ENCODE data around the gene MTOR. TPM values are rescaled to one million over a fixed set of nuclear protein-coding genes. Genes with fewer than 3 reads are reported as not detected.

The MTOR gene
- total and polyA plus RNA-seq, 2 of the 8 experiments (the other 6 are each of a cell fraction or from before 2014, with no cell fraction given), result 44.2 to 76.8 TPM

DNA sequence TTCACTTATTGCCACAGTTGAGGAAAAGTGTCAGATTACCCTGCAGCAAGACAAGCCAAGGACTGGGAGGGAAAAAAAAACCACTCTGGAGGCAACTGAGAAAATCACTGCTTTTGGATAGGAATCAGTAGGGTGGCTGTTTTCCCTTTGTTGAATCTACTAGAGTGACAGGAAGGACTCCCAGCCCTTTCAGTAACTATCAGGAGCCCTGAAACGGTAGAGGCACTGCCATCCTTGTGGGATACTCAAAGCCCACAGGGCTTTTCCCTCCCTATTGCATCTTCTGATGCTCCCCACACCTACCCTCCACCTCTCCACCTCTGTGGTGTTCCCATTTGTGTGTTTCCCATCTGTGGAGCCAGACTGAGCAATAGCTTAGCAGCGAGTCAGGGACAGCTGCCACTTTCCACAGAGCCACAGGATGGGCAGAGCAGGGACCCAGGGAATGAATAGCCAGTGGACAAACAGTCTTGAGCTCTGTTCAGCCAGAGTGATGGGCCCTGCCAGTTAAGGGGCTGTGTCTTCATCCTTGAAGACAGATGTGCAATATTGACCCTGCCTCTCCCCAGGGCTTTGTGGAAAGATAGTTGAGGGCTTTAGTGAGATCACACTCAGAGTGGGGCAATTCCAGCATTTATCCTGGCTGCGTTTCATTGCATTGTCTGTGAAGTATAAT is 24.5 kb upstream of the MTOR start:
- TF ChIP-seq ASH2L (IDR thresholded peaks at IDR 0.05; ENCODE audit: low read length), result no peak
- TF ChIP-seq KDM4A (IDR thresholded peaks at IDR 0.05; ENCODE audit: low read depth, low read length, severe bottlenecking), result no peak
- TF ChIP-seq SP1 (IDR thresholded peaks at IDR 0.05; ENCODE audit: low read depth, low read length), result 0 out of 2 replicates have a peak, but pooled peaks have one; percentile 44
- TF ChIP-seq EGR1 (IDR thresholded peaks at IDR 0.05; ENCODE audit: borderline replicate concordance, low read depth, low read length), result no peak
- TF ChIP-seq EP300 (IDR thresholded peaks at IDR 0.05; ENCODE audit: borderline replicate concordance in 1 of 2, low read depth in 2 of 2, low read length in 2 of 2), result no peak
- no peak for TF ChIP-seq SIRT6 (IDR thresholded peaks at IDR 0.05; ENCODE audit: low read length)
- 0 out of 4 replicates have a peak, but pooled peaks of 1 of the 2 experiments have one; percentile 40 for TF ChIP-seq HDAC2 (IDR thresholded peaks at IDR 0.05; ENCODE audit: borderline replicate concordance in 1 of 2, low read depth in 2 of 2, low read length in 2 of 2)
- TF ChIP-seq CBX8 (IDR thresholded peaks at IDR 0.05; ENCODE audit: borderline replicate concordance, low read depth, low read length), result no peak
- TF ChIP-seq FOSL1 (IDR thresholded peaks at IDR 0.05; ENCODE audit: insufficient read depth, low read depth, low read length), result no peak
- no peak for TF ChIP-seq TCF12 (IDR thresholded peaks at IDR 0.05; ENCODE audit: low read depth, low read length)
- peak overlapping the region; percentile 34 for H4K5ac ChIP-seq (ENCODE audit: insufficient read length, low read depth, low read length)
- peak overlapping the region; percentile 9 to 57 for H3K4me2 ChIP-seq (ENCODE audit: insufficient read depth in 1 of 2, low read depth in 2 of 2, low read length in 2 of 2)
- peak overlapping the region; percentile 73 for H3K18ac ChIP-seq (ENCODE audit: extremely low read depth, low read length)
- H2BK20ac ChIP-seq (ENCODE audit: low read length), result peak overlapping the region; percentile 36; the same call in 1 of the 2 replicates
- FAIRE-seq (peak; percentile 97), DNase-seq (ENCODE audit: low read depth in 1 of 2, low spot score in 2 of 2) (peak; percentile 10 to 53)
- H2BK5ac ChIP-seq (ENCODE audit: low read depth, low read length), result peak overlapping the region; percentile 84; the same call in 1 of the 2 replicates
- no peak overlapping the region for H2AFZ ChIP-seq (ENCODE audit: low read length)
- H3K27me3 ChIP-seq (replicated peaks in 1 of 4; ENCODE audit: control insufficient read depth in 3 of 4, extremely low read depth in 1 of 4, insufficient read depth in 3 of 4, low read length in 3 of 4), result no peaks in the 10 kb centered on the region
- H3K79me1 ChIP-seq (ENCODE audit: low read depth, low read length), result peaks cover 16% of the 10 kb centered on the region
- no peak overlapping the region for H3K23ac ChIP-seq (ENCODE audit: insufficient read length)
- H3K4me1 ChIP-seq (replicated peaks in 1 of 4; ENCODE audit: control insufficient read depth in 3 of 4, insufficient read depth in 4 of 4, low read length in 3 of 4), result peaks cover 9 to 28% (median 22%) of the 10 kb centered on the region in 4 experiments
- no peak overlapping the region for H3K14ac ChIP-seq (ENCODE audit: insufficient read length)
- peak overlapping the region; percentile 35 for H3K4ac ChIP-seq (replicated peaks; ENCODE audit: insufficient read length, low read depth, low read length)
- POLR2A ChIA-PET (ENCODE audit: partially characterized antibody), result interaction anchor here (0.7 to 1.5 kb wide), 4 partner anchors 8 to 17 kb away, joined by 3 to 7 read pairs (median 6); no protein-coding TSS in a partner anchor
- peak overlapping the region; percentile 35 for H4K91ac ChIP-seq (replicated peaks; ENCODE audit: insufficient read length, low read length)
- H4K20me1 ChIP-seq (replicated peaks in 1 of 2; ENCODE audit: control insufficient read depth in 1 of 2, insufficient read depth in 2 of 2, low read length in 2 of 2), result no peaks in the 10 kb centered on the region
- H3K79me2 ChIP-seq (ENCODE audit: control insufficient read depth in 1 of 2, insufficient read depth in 2 of 2, low read length in 2 of 2), result peaks cover 3 to 29% of the 10 kb centered on the region in 2 experiments; a peak in 3 of 4 replicates
- peak overlapping the region in 1 of 4 experiments; percentile 29; a peak in 1 of 8 replicates for H3K4me3 ChIP-seq (ENCODE audit: extremely low read depth in 1 of 4, insufficient read depth in 2 of 4, low read depth in 3 of 4, low read length in 4 of 4)
- H3K36me3 ChIP-seq (ENCODE audit: control insufficient read depth in 2 of 4, insufficient read depth in 4 of 4, low read length in 3 of 4), result peaks cover 0 to 8% (median 1%) of the 10 kb centered on the region in 4 experiments; a peak in 3 of 8 replicates
- CTCF ChIA-PET (ENCODE audit: partially characterized antibody), result interaction anchor here (0.7 to 1.8 kb wide), 10 partner anchors 14 to 366 kb away, joined by 3 to 5 read pairs (median 3); partner anchors contain the start of gene UBIAD1
- H3K27ac ChIP-seq (ENCODE audit: low read depth, low read length), result peak overlapping the region; percentile 33
- no peak overlapping the region for H4K8ac ChIP-seq (ENCODE audit: extremely low read depth, insufficient read depth, low read length)
- 53% methylated on average over 3 of the region's 3 CpGs; no CpG with 5 or more reads in 1 of the 2 experiments for WGBS, 2 experiments (ENCODE audit: extremely low coverage in 1 of 2, insufficient coverage in 1 of 2, insufficient read length in 1 of 2, insufficient replicate concordance in 2 of 2, low coverage in 1 of 2, low lambda C conversion rate in 2 of 2, missing lambda C conversion rate in 1 of 2)
- peak overlapping the region; percentile 18 for H2BK15ac ChIP-seq (ENCODE audit: low read length)
- peak overlapping the region; percentile 43; the same call in 1 of the 2 replicates for H2BK12ac ChIP-seq (ENCODE audit: low read depth, low read length)
- H2AK5ac ChIP-seq (ENCODE audit: low read depth, low read length), result peak overlapping the region; percentile 29; the same call in 1 of the 2 replicates
- H3K56ac ChIP-seq (replicated peaks; ENCODE audit: insufficient read length, low read depth, low read length), result no peak overlapping the region
- 0 out of 7 replicates have a peak overlapping the region, but pooled peaks of 1 of the 4 experiments have one; percentile 26 for H3K9ac ChIP-seq (replicated peaks in 1 of 4; ENCODE audit: extremely low read depth in 1 of 4, low read depth in 3 of 4, low read length in 3 of 4)
- no peaks in the 10 kb centered on the region; the same call in 1 of the 2 replicates for H3K23me2 ChIP-seq (ENCODE audit: low read depth, low read length)
- no peaks in the 10 kb centered on the region for H3K9me3 ChIP-seq (ENCODE audit: insufficient read depth in 2 of 2, low read depth in 1 of 2, low read length in 1 of 2)
- H2BK120ac ChIP-seq (replicated peaks; ENCODE audit: low read depth, low read length), result peak overlapping the region; percentile 10

All from H1 (cell line).